ENCODE measurements around the gene PHLDA3.
A peak's percentile ranks its signal among the peaks of the same experiment; 100 is the strongest.
"Not testable (repeated sequence)": the region's sequence is repeated elsewhere in the genome, so short reads cannot be mapped to it uniquely, and the experiment has no call there.

The PHLDA3 gene

DNA sequence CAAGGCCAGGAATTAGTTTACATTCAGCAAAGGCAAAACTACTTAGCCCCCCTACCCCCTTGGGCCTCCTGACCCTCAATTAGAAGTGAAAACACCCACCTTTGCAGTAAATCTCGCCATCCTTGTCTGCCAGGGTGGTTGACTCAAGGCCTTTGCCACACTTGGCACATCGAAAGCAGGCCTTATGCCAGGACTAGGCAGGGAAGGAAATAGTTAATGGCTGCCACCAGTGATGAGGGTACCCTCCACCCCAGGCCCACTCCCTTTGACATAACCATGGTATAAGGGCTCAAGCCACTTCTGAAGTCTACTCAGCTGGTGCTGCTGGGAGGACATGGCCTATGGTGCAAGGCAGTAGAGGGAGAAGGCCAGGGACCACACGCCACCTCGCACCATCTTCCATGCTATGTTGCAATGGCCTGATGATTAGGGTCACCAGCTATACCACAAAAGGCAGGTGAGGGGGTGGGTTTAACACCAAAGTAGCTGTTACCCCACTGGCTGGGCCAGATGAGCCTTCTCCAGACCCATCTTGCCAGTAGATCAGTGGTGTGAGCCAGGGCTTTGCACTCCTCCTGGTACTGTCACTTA is 16.3 kb upstream of the PHLDA3 start:
- DNase-seq: no peak

DNA sequence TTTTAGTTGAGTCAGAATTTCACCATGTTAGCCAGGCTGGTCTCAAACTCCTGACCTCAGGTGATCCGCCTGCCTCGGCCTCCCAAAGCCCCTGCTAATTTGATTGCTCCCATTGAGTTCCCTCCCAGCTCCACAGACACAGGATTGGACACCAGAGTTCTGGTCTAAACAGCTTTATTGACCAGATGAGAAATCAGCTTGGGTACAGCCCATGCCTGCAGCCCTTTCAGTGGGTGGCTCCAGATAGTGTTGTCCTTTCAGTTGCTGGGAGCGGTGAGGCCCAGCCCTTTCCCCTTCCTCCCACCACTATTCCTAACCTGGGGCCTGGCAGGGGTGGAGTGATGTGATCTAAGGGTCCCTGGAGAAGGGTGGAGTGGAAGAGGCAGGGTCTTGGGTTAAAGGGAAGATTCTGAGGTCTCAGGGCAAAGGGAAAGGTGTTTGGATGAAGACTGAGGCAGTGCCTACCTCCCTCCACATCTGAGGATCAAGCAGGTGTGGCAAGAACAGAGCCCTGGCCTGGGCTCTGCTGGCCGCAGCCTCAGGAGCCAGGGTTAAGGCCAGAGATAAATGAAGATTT is 14.5 kb upstream of the PHLDA3 start:
- DNase-seq: no peak

GRCh38 chr1:201482755-201483154 is 13.8 kb upstream of the PHLDA3 start:
- no peak for DNase-seq

DNA sequence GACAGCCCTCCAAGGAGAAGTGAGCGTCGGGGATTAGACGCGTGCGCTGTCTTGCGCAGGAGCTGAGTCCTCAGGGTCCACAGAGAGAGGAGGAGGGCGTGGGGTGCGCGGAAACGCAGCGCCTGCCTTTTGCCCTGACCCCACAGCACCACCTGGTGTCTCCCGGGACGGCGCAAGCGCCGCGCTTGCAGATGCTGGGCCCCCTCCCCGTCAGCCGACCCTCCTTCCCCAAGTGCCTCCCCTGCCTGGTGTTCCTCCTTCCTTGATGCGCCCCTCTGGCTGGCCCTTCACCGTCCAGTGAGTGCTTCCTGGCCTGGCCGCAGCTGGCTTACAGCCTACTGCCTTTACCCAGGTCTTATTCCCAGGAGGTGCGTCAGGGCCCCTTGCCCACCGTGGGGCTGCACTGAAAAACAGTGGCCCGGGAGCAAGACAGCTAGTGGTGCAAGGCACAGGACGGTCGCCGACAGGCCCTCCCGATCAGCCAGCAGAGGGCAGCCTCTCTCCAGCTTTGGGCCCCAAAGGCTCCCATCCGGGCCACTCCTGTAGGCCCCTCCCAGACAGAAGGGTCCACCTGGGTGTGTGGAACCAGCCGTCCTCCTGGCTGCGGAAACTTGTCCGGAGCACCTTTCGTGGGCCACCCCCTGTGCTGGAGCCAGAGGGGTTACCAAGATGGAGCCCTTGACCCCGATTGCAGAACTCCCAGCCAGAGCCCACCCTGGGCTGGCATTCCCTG is 12.9 kb upstream of the PHLDA3 start:
- peak; percentile 76 to 78 for DNase-seq

DNA sequence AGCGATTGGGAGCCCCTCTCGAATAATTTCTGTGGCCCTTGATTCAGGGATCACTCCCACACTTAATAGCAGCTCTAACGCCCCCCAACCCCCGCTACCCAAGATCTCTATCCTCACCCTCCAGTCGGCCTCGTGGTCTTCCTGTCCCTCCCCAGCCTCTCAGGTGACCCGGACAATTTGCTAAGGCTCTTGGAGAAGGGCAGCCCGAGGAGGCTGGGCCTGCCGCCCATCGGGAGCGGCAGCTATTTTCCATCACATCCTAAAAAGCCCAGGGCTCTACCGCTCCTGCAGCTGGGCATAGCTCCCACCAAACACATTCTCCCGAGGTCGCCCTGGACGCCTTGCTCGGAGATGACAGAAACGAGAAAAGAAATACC is 12.0 kb upstream of the PHLDA3 start:
- DNase-seq: no peak

GRCh38 chr1:201480231-201481003 is 11.4 kb upstream of the PHLDA3 start:
- peak; percentile 40 to 48 for DNase-seq

GRCh38 chr1:201479201-201479730 is 10.3 kb upstream of the PHLDA3 start:
- DNase-seq: no peak

- not testable (repeated sequence) for DNase-seq
Observed at GRCh38 chr1:201478666-201479065, 9.7 kb upstream of the PHLDA3 start.

- no peak for DNase-seq
Observed at GRCh38 chr1:201476670-201477344, 7.8 kb upstream of the PHLDA3 start.

- no peak for DNase-seq
Observed at GRCh38 chr1:201475915-201476669, 7.1 kb upstream of the PHLDA3 start.

DNA sequence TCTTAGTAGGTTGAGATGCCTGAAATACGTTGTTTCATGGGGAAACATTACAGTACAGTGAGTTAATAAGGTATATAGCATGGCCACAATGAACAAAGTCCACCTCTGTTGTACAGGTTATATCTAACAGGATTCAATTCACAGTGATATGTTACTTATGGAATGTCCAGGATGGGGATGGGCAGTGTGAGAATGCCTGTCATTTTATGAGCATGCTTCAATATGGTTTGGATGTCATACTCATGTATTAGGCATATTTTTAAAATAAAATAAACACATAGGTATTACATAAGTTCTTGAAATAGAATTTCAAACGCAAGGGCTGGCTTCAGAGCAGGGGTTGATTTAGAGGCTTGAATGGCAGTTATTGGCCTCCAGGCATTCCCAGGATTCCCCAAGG is 6.1 kb upstream of the PHLDA3 start:
- no peak for DNase-seq

DNA sequence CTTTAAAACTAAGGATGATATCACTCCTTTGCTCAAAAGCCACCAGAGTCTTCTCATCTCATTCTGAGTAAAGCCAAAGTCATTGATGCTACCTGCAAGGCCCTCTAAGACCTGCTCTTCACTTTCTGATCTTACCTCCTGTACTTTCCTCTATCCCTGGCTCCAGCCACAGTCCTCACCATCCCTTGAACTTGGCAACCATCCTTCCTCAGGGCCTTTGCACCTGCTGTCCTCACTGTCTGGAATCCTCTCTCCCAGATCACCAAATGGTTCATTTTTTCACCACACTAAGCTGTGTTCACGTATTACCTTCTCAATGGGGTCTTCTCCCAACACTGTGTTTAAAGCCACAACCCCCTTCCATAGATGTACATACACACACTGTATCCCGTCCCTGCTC is 4.3 kb upstream of the PHLDA3 start:
- no peak for DNase-seq

GRCh38 chr1:201472321-201472720 is 3.3 kb upstream of the PHLDA3 start:
- DNase-seq: not testable (repeated sequence)

DNA sequence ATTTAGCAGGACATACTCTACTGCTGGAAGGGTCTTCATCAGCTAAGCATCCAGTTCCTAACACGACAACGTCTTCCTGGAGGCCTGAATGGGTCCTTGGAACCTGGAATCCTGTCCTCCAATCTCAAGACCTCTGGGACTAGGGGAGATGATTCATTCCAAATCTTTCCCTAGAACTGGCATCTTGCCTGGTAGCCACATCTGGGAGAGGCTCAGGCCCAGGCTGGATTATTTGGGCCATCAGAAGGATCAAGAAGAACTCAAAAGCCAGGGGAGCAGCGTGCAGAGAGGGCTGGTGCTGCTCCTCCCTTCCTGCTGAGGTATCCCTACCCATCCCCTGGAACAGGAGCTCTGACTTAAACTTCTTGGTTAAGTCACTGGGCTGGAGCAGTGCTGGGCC is 2.8 kb upstream of the PHLDA3 start:
- no peak for DNase-seq

- no peak for DNase-seq
Observed at GRCh38 chr1:201470581-201470980, 1.6 kb upstream of the PHLDA3 start.

- no peak for DNase-seq
Observed at GRCh38 chr1:201469645-201470074, 672 bp upstream of the PHLDA3 start.

GRCh38 chr1:201468501-201468843 is 516 bp downstream of the PHLDA3 start:
- no peak for DNase-seq

DNA sequence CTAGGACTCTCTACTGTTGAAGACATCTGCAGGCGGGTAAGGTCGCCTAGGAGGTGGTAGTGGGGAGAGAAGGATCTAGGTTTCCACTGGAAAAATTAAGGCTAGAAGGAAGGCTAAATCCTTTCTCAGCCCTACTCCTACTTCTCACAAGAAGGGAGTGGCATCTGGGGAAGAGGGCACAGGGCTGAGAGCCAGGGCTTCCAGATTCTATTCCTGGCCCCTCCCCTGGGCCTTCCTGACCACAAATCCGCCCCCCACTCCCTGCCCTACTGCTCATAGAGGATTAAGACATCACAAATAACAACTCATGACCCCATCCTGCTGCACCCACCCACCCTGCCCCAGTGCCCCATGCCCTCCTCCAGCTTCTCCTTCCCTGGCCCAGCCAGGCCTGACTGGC is 2.5 kb downstream of the PHLDA3 start:
- no peak for DNase-seq

DNA sequence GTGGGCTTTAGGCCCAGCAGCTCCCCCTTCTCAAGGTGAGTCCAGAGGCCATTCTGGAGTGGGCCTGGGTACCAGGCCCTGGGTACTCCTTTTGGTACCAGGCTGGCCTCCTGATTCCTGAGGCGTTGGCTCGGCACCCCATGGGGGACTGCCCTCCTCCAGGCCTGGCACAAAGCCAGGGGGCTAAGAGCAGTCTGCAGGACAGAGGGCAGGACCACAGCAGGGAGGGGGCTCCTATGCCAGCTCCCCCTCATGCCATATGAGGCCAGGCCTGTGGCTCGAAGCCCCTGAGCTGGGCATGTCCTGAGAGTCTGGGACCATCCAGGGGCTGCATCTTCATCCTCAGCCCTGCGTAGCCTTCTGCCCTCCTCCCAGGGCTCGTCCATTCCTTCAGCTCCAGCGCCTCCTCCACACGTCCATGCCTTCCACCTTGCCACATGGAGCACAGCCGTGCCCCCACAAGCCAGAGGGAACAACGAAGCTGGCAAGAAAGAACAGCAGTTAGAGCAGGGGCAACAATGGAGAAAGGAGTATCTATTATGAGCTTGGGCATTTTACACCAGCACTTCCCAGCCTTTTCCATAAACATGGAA is 3.2 kb downstream of the PHLDA3 start:
- DNase-seq: no peak

DNA sequence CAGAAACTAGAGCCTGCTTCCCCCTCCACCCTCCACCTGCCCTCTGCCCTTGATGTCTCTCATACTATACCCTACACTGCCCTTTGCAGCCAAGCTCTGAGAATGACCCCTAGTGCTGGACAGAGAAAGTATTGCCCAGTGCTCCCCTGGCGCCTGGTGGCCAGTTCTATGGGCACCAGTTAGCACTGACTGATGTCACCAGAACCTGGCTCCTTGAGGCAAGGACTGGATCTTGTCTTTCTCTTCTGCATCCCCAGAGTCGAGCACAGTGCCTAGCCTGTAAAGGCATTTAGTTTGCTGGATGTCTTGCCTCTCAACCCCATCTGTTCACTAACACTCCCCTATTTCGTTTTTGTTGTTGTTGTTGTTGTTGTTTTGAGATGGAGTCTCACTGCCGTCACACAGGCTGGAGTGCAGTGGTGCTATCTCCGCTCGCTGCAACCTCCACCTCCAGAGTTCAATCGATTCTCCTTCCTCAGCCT is 5.9 kb downstream of the PHLDA3 start:
- DNase-seq: no peak

GRCh38 chr1:201461645-201462441 is 7.1 kb downstream of the PHLDA3 start:
- no peak for DNase-seq

All from activated CD4-positive, alpha-beta T cell treated with anti-CD3 and anti-CD28 coated beads for 4 hours (primary cell).